Stomach (tissue), 4 donors: Measurements from ENCODE around the gene PROZ.

Experiments used
- CTCF ChIP-seq, 7 experiments: fragments of 450-650 bp in 4 of 7; fragments of 200-600 bp in 3 of 7; sonication (generic) in 3 of 7; IDR thresholded peaks; one replicate each; pipeline ENCODE4 v1.5.1; 2016 to 2019; ENCODE audit warnings: antibody characterized with exemption in 7 of 7, control low read depth in 2 of 7, mild to moderate bottlenecking in 1 of 7
- EP300 ChIP-seq: sonication (generic); formaldehyde crosslinking; IDR thresholded peaks from one replicate; pipeline ENCODE4 v1.6.1; 2017; ENCODE audit warnings: antibody characterized with exemption
- POLR2A ChIP-seq, 4 donors: fragments of 450-650 bp; IDR thresholded peaks; one replicate each; pipeline ENCODE4 v1.6.1; 2016; ENCODE audit warnings: antibody characterized with exemption in 4 of 4, control low read depth in 2 of 4, mild to moderate bottlenecking in 1 of 4, moderate library complexity in 1 of 4

- no peak for TF ChIP-seq CTCF (IDR thresholded peaks at IDR 0.05)
- no peak for TF ChIP-seq POLR2A (IDR thresholded peaks at IDR 0.05)
- TF ChIP-seq EP300, result no peak
These were observed 43.7 kb upstream of the PROZ start for GRCh38 chr13:113114511-113115362.
